Thyroid gland (tissue), 4 donors: ENCODE data around the gene ISLR2. TPM values are rescaled to one million over a fixed set of nuclear protein-coding genes. Genes with fewer than 3 reads are reported as not detected.
A peak's percentile ranks its signal among the peaks of the same experiment; 100 is the strongest.

Source experiments
- DNase-seq, 2 donors: peaks; one replicate each; pipeline ENCODE4 v3.0.0-alpha.2; 2019
- H3K27ac ChIP-seq, 3 donors: fragments of 200-600 bp; sonication (generic); 1 replicate in 2 of 3; 2 replicates in 1 of 3; pipeline ENCODE4 v1.5.1; 2016 to 2019; ENCODE audit warnings: mild to moderate bottlenecking in 1 of 3, moderate library complexity in 1 of 3
- H3K27me3 ChIP-seq: fragments of 200-600 bp; sonication (generic); one replicate; pipeline ENCODE4 v1.5.1; 2019
- H3K36me3 ChIP-seq, 2 donors: fragments of 200-600 bp; sonication (generic); one replicate each; pipeline ENCODE4 v1.5.1; 2016 to 2019
- H3K4me1 ChIP-seq, 2 donors: fragments of 200-600 bp; sonication (generic); one replicate each; pipeline ENCODE4 v1.5.1; 2017 to 2019
- H3K4me3 ChIP-seq, 3 donors: fragments of 200-600 bp; sonication (generic); replicated peaks in 1 of 3; 1 replicate in 2 of 3; 2 replicates in 1 of 3; pipeline ENCODE4 v1.5.1; 2016; ENCODE audit warnings: mild to moderate bottlenecking in 1 of 3
- H3K9me3 ChIP-seq: fragments of 200-600 bp; sonication (generic); one replicate; pipeline ENCODE4 v1.5.1; 2017
- CTCF ChIP-seq, 6 experiments: fragments of 200-600 bp in 3 of 6; fragments of 450-650 bp in 3 of 6; sonication (generic) in 3 of 6; IDR thresholded peaks; one replicate each; pipeline ENCODE4 v1.5.1; 2016 to 2019; ENCODE audit warnings: antibody characterized with exemption in 6 of 6, mild to moderate bottlenecking in 2 of 6, inconsistent platforms in 1 of 6, moderate library complexity in 1 of 6
- POLR2A ChIP-seq, 2 donors: fragments of 450-650 bp; IDR thresholded peaks; one replicate each; pipeline ENCODE4 v1.6.1; 2017; ENCODE audit warnings: antibody characterized with exemption in 2 of 2, mild to moderate bottlenecking in 2 of 2, moderate library complexity in 1 of 2
- WGBS, 2 donors: methylation state at CpG; one replicate each; pipeline ENCODE4 v1.1.5; 2017; 5-methylcytosine and 5-hydroxymethylcytosine counted together
- intact Hi-C: fragments of 100-400 bp; cut with DNase I; formaldehyde crosslinking; loops from one replicate; pipeline ENCODE4 v1.15.1; 2023
- total RNA-seq, 4 donors: library from RNA; depleted of rRNA; stranded (reverse); fragments of >200 nt; gene quantifications; one replicate each; pipeline ENCODE4 v1.2.3, GENCODE V29; 2016

The ISLR2 gene
- total RNA-seq, 4 donors from 2014 or later = 0.40 TPM; not detected in 3

GRCh38 chr15:74134387-74135027 is 4.1 kb downstream of the ISLR2 start:
- no peaks in the 10 kb centered on the region for H3K36me3 ChIP-seq
- peaks cover 9% of the 10 kb centered on the region for H3K27me3 ChIP-seq
- 32 to 54% methylated on average over 8 to 29 of the region's 53 CpGs for WGBS, 2 donors
- H3K4me3 ChIP-seq = no peak overlapping the region
- peaks cover 5 to 38% of the 10 kb centered on the region in 2 donors for H3K4me1 ChIP-seq
- intact Hi-C loops = no loop called here
- no peak for TF ChIP-seq POLR2A (IDR thresholded peaks at IDR 0.05)
- peak in 3 of 6 experiments; percentile 15 to 59 (median 54) for TF ChIP-seq CTCF (IDR thresholded peaks at IDR 0.05)
- H3K9me3 ChIP-seq = no peaks in the 10 kb centered on the region
- DNase-seq = peak; percentile 63 to 67
- no peak overlapping the region for H3K27ac ChIP-seq

- peaks cover 5% of the 10 kb centered on the region for H3K27me3 ChIP-seq
- no peak overlapping the region for H3K4me3 ChIP-seq
- no peaks in the 10 kb centered on the region for H3K9me3 ChIP-seq
- no peaks in the 10 kb centered on the region for H3K36me3 ChIP-seq
- DNase-seq = no peak
- intact Hi-C loops = no loop called here
- peaks cover 5 to 33% of the 10 kb centered on the region in 2 donors for H3K4me1 ChIP-seq
- no peak overlapping the region for H3K27ac ChIP-seq
- TF ChIP-seq CTCF (IDR thresholded peaks at IDR 0.05) (no peak), POLR2A (IDR thresholded peaks at IDR 0.05) (no peak)
- WGBS, 2 donors = 30 to 44% methylated on average over 27 of the region's 27 CpGs
Measured at GRCh38 chr15:74135041-74135565, 4.7 kb downstream of the ISLR2 start.

GRCh38 chr15:74136540-74136813 is 6.1 kb downstream of the ISLR2 start:
- peak overlapping the region in 2 of 3 donors; percentile 72 to 81 for H3K27ac ChIP-seq
- peaks cover 5 to 28% of the 10 kb centered on the region in 2 donors for H3K4me1 ChIP-seq
- WGBS, 2 donors = 1 to 4% methylated on average over 20 to 25 of the region's 26 CpGs
- TF ChIP-seq POLR2A (IDR thresholded peaks at IDR 0.05) (no peak), CTCF (IDR thresholded peaks at IDR 0.05) (no peak)
- no peak for DNase-seq
- intact Hi-C loops = no loop called here
- no peaks in the 10 kb centered on the region for H3K36me3 ChIP-seq
- no peaks in the 10 kb centered on the region for H3K9me3 ChIP-seq
- peaks cover under 1% of the 10 kb centered on the region for H3K27me3 ChIP-seq
- peak overlapping the region in 1 of 3 donors; percentile 41 for H3K4me3 ChIP-seq

- no peak for DNase-seq
- WGBS, 2 donors = 13 to 22% methylated on average over 18 of the region's 18 CpGs
- H3K4me1 ChIP-seq = peaks cover 5 to 28% of the 10 kb centered on the region in 2 donors
- H3K4me3 ChIP-seq = peak overlapping the region in 1 of 3 donors; percentile 41
- no peaks in the 10 kb centered on the region for H3K27me3 ChIP-seq
- no peaks in the 10 kb centered on the region for H3K9me3 ChIP-seq
- intact Hi-C loops = no loop called here
- peak overlapping the region in 2 of 3 donors; percentile 72 to 81 for H3K27ac ChIP-seq
- TF ChIP-seq POLR2A (IDR thresholded peaks at IDR 0.05) (no peak), CTCF (IDR thresholded peaks at IDR 0.05) (no peak)
- H3K36me3 ChIP-seq = no peaks in the 10 kb centered on the region
Measured at GRCh38 chr15:74136814-74137536, 6.6 kb downstream of the ISLR2 start.

GRCh38 chr15:74137537-74137894 is 7.1 kb downstream of the ISLR2 start:
- no peak overlapping the region for H3K27ac ChIP-seq
- H3K4me1 ChIP-seq = peaks cover 5 to 28% of the 10 kb centered on the region in 2 donors
- no peaks in the 10 kb centered on the region for H3K27me3 ChIP-seq
- no peaks in the 10 kb centered on the region for H3K36me3 ChIP-seq
- intact Hi-C loops = no loop called here
- H3K9me3 ChIP-seq = no peaks in the 10 kb centered on the region
- 67 to 73% methylated on average over 2 of the region's 2 CpGs for WGBS, 2 donors
- H3K4me3 ChIP-seq = no peak overlapping the region
- TF ChIP-seq CTCF (IDR thresholded peaks at IDR 0.05) (no peak), POLR2A (IDR thresholded peaks at IDR 0.05) (no peak)
- no peak for DNase-seq
